Adrenal gland (tissue), 5 donors: Measurements from ENCODE around the gene DCDC2.

Experiments used
- POLR2A ChIP-seq, 2 donors: fragments of 450-650 bp; IDR thresholded peaks; one replicate each; pipeline ENCODE4 v1.6.1; 2017; ENCODE audit warnings: antibody characterized with exemption in 2 of 2, mild to moderate bottlenecking in 2 of 2, moderate library complexity in 1 of 2
- TF ChIP-seq, protein P1 (sequence below), 6 experiments: fragments of 450-650 bp in 4 of 6; fragments of 200-600 bp in 2 of 6; sonication (generic) in 1 of 6; IDR thresholded peaks; 1 replicate in 5 of 6; 2 replicates in 1 of 6; pipeline versions ENCODE4 v1.5.1 to v1.8.0; 2016 to 2021; ENCODE audit warnings: antibody characterized with exemption in 6 of 6, mild to moderate bottlenecking in 2 of 6, moderate library complexity in 1 of 6
- donor health status: DM: no; HTN: no; CAD: no.

DNA sequence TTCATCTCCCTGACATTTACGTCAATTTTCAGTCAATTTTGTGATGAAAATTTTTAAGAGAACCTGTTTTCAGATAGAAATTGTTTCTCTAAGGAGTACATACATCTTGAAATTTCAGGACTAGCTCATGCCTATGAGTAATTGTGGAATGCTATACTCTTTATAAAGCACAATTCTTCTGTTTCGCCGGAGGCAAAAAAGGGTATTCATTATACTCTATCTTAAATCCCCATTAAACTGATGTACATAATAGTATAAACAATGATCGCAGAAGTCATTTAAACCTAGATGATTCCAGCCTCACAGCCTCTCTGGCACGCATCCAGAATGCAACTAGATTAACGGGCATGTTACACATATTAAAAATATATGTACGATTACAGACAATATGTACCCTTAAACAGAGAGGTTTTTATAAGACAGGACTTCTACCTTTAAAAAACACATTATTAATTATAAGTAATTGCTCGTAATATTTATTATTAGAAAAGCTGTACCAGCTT, 169.2 kb downstream of the DCDC2 start:
- TF ChIP-seq, protein P1, sequence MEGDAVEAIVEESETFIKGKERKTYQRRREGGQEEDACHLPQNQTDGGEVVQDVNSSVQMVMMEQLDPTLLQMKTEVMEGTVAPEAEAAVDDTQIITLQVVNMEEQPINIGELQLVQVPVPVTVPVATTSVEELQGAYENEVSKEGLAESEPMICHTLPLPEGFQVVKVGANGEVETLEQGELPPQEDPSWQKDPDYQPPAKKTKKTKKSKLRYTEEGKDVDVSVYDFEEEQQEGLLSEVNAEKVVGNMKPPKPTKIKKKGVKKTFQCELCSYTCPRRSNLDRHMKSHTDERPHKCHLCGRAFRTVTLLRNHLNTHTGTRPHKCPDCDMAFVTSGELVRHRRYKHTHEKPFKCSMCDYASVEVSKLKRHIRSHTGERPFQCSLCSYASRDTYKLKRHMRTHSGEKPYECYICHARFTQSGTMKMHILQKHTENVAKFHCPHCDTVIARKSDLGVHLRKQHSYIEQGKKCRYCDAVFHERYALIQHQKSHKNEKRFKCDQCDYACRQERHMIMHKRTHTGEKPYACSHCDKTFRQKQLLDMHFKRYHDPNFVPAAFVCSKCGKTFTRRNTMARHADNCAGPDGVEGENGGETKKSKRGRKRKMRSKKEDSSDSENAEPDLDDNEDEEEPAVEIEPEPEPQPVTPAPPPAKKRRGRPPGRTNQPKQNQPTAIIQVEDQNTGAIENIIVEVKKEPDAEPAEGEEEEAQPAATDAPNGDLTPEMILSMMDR (IDR thresholded peaks at IDR 0.05): no peak
- TF ChIP-seq POLR2A (IDR thresholded peaks at IDR 0.05): no peak
